ENCODE data around the gene IRF8. TPM values are rescaled to one million over a fixed set of nuclear protein-coding genes. Genes with fewer than 3 reads are reported as not detected.

Gene IRF8
- total RNA-seq, 1 experiment from 2014 or later: 0.28 TPM

DNA sequence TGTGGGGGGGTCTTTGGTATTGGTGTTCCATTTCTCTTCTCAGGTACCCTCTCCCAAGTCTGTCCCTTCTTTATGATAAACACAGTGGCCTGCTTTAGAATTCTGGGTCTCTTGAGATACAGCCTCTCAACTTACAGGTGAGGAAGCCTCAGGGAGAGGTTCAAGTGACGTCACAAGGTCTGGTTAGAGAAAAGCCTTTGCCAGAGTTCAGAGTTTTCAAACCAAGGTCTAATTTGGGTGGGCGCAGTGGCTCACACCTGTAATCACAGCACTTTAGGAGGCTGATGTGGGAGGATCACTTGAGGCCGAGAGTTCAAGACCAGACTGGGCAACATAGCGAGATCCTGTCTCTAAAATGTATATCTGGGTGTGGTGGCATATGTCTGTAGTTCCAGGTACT, 2.1 kb downstream of the IRF8 start:
- H3K18ac ChIP-seq (ENCODE audit: insufficient read length, low read depth, low read length): no peak overlapping the region
- no peak overlapping the region for H2BK15ac ChIP-seq (ENCODE audit: low read depth, low read length)
- no peak overlapping the region for H2BK12ac ChIP-seq (ENCODE audit: insufficient read length, low read depth, low read length)
- H3K23me2 ChIP-seq (ENCODE audit: insufficient read length, low read depth, low read length, poor library complexity, severe bottlenecking): peaks cover 8% of the 10 kb centered on the region
- H3T11ph ChIP-seq (ENCODE audit: low read length): no peak overlapping the region
- H2BK5ac ChIP-seq (ENCODE audit: insufficient read length, low read length): no peak overlapping the region
- H4K20me1 ChIP-seq (ENCODE audit: control insufficient read depth, insufficient read depth, insufficient read length): no peaks in the 10 kb centered on the region
- no peaks in the 10 kb centered on the region for H3K79me1 ChIP-seq (ENCODE audit: insufficient read depth, low read depth, low read length, poor library complexity, severe bottlenecking)
- H2BK20ac ChIP-seq (ENCODE audit: low read depth, low read length, poor library complexity, severe bottlenecking): no peak overlapping the region
- peaks cover 0 to 8% of the 10 kb centered on the region in 2 experiments; a peak in 4 of 5 replicates for H3K9me3 Mint-ChIP-seq
- no peak overlapping the region for H2AK5ac ChIP-seq (ENCODE audit: insufficient read length, low read length)
- no peak overlapping the region for H4K8ac ChIP-seq (replicated peaks; ENCODE audit: insufficient read length, low read depth, low read length)
- H3K4me2 ChIP-seq (ENCODE audit: insufficient read depth, insufficient read length, low read length): no peak overlapping the region
- no peak overlapping the region for H3K27ac ChIP-seq (ENCODE audit: insufficient read length, low read depth, low read length)
- H3K4ac ChIP-seq (ENCODE audit: low read depth, low read length): no peak overlapping the region
- H3K27ac Mint-ChIP-seq: no peak overlapping the region; a peak in 1 of 7 replicates
- no peaks in the 10 kb centered on the region for H3K9me3 ChIP-seq (ENCODE audit: control insufficient read depth, low read depth, low read length)
- H3K79me2 ChIP-seq (ENCODE audit: insufficient read depth, low read length): no peaks in the 10 kb centered on the region
- no peak overlapping the region for H4K91ac ChIP-seq (ENCODE audit: insufficient read length, low read depth, low read length)
- no peak overlapping the region for H3K23ac ChIP-seq (ENCODE audit: insufficient read length, low read depth, low read length)
- H4K5ac ChIP-seq (ENCODE audit: insufficient read length, low read depth, low read length): no peak overlapping the region
- H3K4me1 Mint-ChIP-seq: peaks cover 15% of the 10 kb centered on the region in 2 experiments
- no peaks in the 10 kb centered on the region; a peak in 1 of 7 replicates for H3K36me3 Mint-ChIP-seq (ENCODE audit: insufficient read depth in 1 of 3, low read depth in 3 of 3)
- TF ChIP-seq, protein P1, sequence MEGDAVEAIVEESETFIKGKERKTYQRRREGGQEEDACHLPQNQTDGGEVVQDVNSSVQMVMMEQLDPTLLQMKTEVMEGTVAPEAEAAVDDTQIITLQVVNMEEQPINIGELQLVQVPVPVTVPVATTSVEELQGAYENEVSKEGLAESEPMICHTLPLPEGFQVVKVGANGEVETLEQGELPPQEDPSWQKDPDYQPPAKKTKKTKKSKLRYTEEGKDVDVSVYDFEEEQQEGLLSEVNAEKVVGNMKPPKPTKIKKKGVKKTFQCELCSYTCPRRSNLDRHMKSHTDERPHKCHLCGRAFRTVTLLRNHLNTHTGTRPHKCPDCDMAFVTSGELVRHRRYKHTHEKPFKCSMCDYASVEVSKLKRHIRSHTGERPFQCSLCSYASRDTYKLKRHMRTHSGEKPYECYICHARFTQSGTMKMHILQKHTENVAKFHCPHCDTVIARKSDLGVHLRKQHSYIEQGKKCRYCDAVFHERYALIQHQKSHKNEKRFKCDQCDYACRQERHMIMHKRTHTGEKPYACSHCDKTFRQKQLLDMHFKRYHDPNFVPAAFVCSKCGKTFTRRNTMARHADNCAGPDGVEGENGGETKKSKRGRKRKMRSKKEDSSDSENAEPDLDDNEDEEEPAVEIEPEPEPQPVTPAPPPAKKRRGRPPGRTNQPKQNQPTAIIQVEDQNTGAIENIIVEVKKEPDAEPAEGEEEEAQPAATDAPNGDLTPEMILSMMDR (conservative IDR thresholded peaks at IDR 0.05): no peak
- H3K4me3 Mint-ChIP-seq: no peak overlapping the region
- peaks cover 18% of the 10 kb centered on the region; the same call in 1 of the 2 replicates for H3K27me3 ChIP-seq (ENCODE audit: insufficient read depth, low read length)
- no peak overlapping the region for H2BK120ac ChIP-seq (ENCODE audit: low read depth, low read length, poor library complexity, severe bottlenecking)
- no peak overlapping the region for H3K9ac ChIP-seq (ENCODE audit: extremely low read depth, insufficient read length, low read length)
- H3K27me3 Mint-ChIP-seq (ENCODE audit: low read depth): peaks cover 92% of the 10 kb centered on the region
- no peak overlapping the region for H3K14ac ChIP-seq (ENCODE audit: insufficient read depth, low read length)
- no peaks in the 10 kb centered on the region for H3K4me1 ChIP-seq (ENCODE audit: insufficient read depth, low read length)
- no peak overlapping the region for H2AFZ ChIP-seq (ENCODE audit: low read length)
- DNase-seq: no peak
- no CpG with 5 or more reads among the region's 4 CpGs for WGBS (ENCODE audit: extremely low coverage, insufficient read length, low lambda C conversion rate)
- no peak overlapping the region for H3K56ac ChIP-seq (ENCODE audit: insufficient read length, low read depth, low read length)

Data from H9 (cell line).